Head of caudate nucleus (tissue), 42 donors: ENCODE measurements around the gene BCOR.

Experiments used
- DNase-seq, 42 donors: peaks; one replicate each; pipeline versions ENCODE4 v3.0.0 to v3.0.0-alpha.2; 2020 to 2021; ENCODE audit warnings: mixed read lengths in 7 of 42
- intact Hi-C: fragments of 100-400 bp; cut with DNase I; formaldehyde crosslinking; loops from one replicate; pipeline ENCODE4 v1.15.0; 2022

BCOR gene

DNA sequence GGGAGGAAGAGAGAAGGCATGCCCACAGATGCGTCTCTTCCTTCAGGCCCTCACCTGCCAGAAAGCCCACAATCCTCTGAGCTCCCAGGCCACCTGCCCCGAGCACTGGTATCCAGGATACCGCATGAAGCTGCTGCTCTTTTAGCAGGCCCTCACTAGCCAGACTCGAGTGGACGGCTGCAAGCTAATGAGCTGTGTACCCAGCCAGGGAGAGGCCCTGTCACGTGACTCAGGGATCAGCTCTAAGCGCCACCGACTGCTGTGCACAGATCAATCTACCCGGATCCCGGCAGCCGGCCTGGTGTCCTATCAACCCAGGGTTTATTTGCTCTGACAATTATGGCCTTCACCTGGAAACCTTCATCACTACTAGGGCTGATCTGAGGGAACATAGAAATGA lies 39.0 kb downstream of the BCOR start:
- intact Hi-C loops, result no loop called here

DNA sequence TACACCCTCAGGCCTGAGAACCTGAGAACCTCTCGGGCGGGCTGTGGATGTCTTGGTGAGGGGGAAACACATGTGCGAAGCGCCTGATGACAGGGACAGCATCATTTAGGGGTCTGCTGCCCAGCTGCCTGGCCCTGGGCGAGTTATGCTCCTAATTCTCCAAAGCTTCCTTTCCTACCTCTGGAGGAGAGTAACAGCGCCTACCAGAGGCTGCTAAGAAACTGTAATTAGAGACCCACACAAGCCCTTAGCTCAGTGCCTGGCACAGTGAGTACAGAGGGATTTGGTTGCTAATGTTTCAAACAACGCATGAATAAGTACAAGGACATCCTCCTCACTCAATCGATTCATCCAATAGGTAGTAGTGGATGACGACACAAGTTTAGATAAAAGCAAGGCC lies 40.4 kb downstream of the BCOR start:
- intact Hi-C loops, result no loop called here

More for the DNA sequence above, 39.0 kb downstream of the BCOR start:
- peak in 22 of 42 donors; percentile 16 to 57 (median 38) for DNase-seq

GRCh38 chrX:40056420-40056819 lies 41.3 kb downstream of the BCOR start:
- no peak for DNase-seq
- intact Hi-C loops, result no loop called here

More for the DNA sequence above, 40.4 kb downstream of the BCOR start:
- DNase-seq, result no peak

DNA sequence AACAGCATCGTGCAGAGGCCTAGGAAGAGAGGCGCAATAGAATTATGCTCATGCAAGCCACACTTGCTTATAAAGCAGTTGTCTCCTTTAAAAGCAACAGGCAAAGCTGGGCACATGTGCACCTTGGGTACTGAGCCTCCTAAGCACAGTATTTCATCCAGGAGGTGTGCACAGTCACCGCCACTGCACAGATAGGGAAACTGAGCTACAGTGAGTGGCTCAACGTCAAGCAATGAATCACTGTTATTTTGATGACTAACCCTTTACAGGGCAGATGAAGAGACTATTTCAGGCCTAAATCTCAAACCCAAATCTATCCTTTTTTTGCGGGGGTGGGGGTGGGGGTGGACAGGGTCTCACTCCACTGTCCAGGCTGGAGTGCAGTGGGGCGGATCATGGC lies 42.3 kb downstream of the BCOR start:
- DNase-seq, result no peak
- intact Hi-C loops, result no loop called here

GRCh38 chrX:40054793-40055192 lies 43.0 kb downstream of the BCOR start:
- intact Hi-C loops, result no loop called here
- DNase-seq, result no peak

DNA sequence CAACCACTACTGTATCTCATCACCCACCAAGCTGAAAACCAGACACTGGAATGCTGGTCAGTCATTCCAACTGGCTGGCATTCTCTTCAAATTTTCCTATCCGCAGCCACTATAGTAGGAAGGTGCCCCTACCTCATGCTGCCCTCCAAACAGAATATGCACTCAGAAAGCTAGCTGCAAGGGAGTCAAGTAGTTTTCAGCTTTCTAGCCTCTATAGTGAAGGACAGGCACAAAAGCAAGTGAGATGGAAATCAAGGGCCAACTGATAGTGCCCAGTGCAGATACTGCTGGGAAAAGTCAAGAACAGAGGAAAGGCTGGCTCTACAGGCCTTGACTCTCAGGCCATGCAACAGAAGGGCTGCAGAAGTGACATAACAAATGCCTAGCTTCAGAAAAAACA lies 47.2 kb downstream of the BCOR start:
- intact Hi-C loops, result no loop called here
- DNase-seq, result no peak

DNA sequence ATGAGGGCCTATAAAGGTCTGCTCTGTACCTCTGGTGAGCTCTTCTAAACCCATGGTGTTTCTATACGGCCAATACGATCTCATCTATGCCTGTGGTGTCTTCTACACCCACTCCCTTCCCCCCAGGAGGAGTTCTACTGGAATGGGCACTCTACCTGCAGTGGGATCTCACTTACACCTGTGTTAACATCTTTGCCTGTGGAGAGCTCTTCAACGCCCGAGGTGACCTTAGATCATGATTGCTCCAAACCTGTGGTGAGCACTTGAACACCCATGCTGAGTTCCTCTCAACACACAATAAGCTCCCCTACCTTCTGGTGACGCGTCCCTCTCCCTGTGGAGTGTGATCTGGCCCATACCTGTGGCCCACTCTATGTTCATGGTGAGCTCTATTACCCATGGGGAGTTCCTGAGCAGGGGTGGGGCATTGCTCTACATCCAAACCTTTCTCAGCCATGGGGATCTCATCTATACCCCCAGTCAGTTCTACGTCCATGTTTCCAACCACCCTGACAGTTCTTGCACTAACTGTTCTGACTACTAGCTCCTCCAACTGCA lies 48.6 kb downstream of the BCOR start:
- DNase-seq, result no peak
- intact Hi-C loops, result no loop called here

DNA sequence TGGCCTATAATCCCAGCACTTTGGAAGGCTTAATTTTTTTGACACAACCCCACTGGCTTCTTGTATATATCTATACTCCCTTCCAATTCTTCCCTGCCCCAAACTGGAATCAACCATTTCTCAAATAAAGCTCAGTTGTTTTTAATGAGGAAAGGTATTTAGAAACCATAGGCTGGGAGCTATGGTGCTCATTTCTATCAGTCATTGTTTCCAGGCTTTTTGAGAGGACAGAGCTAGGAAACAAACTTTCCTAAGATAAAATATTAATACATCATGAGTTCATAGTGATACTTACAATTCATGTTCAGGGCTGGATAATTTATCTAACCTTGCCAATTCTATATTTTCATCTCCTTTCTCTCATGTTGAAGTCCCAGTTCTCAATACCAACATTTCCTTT lies 50.3 kb downstream of the BCOR start:
- no peak for DNase-seq
- intact Hi-C loops, result no loop called here

DNA sequence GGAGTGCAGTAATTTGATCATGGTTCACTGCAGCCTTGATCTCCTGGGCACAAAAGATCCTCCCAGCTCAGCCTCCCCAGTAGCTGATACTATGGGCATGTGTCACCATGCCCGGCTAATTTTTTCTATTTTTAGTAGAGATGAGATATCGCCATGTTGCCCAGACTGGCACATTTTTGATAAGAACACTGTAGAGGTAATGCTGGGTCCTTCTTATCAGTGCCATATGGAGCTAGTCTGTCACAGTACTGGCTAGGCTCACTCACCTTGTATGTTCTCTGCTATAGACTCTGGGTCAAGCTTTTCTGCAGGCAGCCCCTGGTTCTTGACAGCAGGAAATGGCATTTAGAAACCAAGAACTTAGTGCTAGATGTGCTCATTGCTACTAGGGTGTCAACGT lies 53.9 kb downstream of the BCOR start:
- intact Hi-C loops, result no loop called here
- no peak for DNase-seq

DNA sequence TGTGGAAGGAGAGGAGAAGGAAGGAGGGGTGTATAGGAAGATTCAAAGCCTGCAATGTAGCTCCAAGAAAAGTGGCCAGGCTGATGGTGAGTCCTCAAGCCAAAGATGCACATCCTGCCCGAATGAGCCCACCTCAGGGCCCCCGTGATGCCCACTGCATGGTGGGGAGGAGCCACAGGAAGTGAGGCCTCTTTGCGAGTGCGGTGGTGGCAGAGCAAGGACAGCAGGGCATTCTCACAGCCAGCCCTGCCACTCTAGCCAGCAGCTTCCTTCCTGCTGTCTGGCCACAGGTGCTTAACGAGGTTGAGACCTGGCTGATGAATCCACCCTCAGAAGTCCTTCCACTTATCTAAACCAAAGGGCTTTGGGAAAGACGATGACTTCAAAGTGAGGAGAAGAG lies 55.8 kb downstream of the BCOR start:
- intact Hi-C loops, result no loop called here
- DNase-seq, result no peak

- DNase-seq, result no peak
Observed at GRCh38 chrX:40040686-40041461, 56.9 kb downstream of the BCOR start.

DNA sequence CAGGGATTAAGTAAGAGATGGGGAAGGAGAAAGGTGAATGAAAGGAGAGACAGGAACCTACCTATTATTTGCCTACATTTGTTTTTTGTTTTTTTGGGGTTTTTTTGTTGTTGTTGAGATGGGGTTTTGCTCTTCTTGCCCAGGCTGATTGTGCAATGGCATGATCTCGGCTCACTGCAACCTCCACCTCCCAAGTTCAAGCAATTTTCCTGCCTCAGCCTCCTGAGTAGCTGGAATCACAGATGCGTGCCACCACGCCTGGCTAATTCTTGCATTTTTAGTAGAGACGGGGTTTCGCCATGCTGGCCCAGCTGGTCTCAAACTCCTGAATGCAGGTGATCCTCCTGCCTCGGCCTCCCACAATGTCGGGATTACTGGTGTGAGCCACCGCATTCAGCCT lies 57.9 kb downstream of the BCOR start:
- DNase-seq, result no peak
- intact Hi-C loops, result no loop called here

More at GRCh38 chrX:40040686-40041461, 56.9 kb downstream of the BCOR start:
- intact Hi-C loops, result no loop called here

- intact Hi-C loops, result no loop called here
- no peak for DNase-seq
Observed at GRCh38 chrX:40037367-40037766, 60.4 kb downstream of the BCOR start.

DNA sequence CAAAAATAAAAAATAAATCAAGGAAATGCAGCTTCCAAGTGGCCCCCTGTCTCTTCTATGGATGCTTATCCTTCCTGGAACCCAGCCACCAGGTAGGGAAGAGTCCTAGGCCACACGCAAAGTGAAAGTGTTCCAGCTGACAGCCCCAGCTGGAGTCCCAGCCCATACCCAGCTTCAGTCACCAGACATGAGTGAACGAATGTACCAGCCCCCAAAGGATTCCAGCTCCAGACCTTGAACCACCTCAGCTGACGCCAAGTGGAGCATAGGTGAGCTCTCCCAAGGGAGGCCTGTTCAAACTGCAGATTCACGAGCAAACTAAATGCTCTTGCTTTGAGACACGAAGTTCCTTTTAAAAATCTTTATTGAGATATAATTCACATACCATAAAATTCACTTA lies 62.0 kb downstream of the BCOR start:
- intact Hi-C loops, result no loop called here
- DNase-seq, result no peak

- intact Hi-C loops, result no loop called here
Observed at GRCh38 chrX:40031911-40032310, 65.8 kb downstream of the BCOR start.

GRCh38 chrX:40030205-40030604 lies 67.6 kb downstream of the BCOR start:
- intact Hi-C loops, result no loop called here
- no peak for DNase-seq

More at GRCh38 chrX:40031911-40032310, 65.8 kb downstream of the BCOR start:
- no peak for DNase-seq

DNA sequence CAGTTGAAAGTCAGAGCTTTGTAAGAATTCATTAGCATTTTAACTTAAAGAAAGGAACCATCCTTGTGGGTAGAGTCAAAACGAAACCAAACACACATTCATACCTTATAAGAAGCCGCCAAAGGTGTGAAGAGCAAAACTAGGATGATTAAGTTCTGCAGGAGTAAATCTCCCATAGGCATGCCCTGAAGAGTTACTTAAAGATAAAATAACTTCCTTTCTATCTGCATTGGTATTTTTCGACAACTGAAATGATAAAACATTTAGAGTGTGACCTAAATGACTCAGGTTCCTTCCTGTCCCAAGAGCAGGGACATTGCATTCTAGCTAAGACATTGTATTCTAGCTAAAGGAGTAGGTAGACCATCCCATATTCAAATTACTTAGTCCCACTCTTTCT lies 75.3 kb downstream of the BCOR start:
- intact Hi-C loops, result no loop called here
- no peak for DNase-seq

DNA sequence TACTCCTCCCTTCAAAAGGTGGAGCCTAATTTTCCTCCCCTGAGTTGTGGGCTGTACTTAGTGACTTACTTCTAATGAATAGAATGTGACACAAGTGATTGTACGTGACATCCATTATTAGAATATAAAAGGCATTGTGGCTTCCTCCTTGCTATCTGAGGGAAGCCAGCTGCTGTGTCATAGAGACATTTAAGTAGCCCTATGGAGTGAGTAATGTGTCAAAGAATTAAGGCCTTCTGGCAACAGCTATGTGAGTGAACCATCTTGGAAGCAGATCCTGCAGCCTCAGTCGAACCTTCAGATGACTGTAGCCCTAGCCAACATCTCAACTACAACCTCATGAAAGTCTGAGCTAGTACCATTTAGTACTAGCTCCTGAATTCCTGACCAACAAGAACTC lies 76.1 kb downstream of the BCOR start:
- no peak for DNase-seq
- intact Hi-C loops, result no loop called here

DNA sequence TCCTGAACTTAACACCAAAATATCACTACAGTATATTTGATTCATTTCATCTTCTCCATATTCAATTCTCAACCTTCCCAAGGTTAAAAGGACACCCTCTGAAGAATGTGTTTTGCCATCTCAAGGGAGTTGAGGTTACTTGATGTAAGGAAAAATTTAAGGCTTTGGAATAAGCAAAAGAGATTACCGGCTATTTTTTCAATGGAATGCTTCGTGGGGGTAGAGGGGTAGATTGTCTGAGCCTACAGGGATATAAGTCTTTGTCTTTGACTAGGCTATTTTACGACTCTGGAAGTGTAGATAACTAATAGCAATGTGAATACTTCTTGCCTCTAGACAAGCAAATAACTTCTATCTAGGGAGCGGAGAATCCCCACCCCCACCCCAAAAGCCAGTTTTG lies 78.2 kb downstream of the BCOR start:
- intact Hi-C loops, result loop anchor here (10.0 kb wide), 2 partner anchors 135 to 205 kb away; no protein-coding TSS in a partner anchor
- no peak for DNase-seq

- intact Hi-C loops, result loop anchor here (10.0 kb wide), 2 partner anchors 137 to 203 kb away; no protein-coding TSS in a partner anchor
- DNase-seq, result no peak
Observed at GRCh38 chrX:40018041-40018440, 79.7 kb downstream of the BCOR start.

DNA sequence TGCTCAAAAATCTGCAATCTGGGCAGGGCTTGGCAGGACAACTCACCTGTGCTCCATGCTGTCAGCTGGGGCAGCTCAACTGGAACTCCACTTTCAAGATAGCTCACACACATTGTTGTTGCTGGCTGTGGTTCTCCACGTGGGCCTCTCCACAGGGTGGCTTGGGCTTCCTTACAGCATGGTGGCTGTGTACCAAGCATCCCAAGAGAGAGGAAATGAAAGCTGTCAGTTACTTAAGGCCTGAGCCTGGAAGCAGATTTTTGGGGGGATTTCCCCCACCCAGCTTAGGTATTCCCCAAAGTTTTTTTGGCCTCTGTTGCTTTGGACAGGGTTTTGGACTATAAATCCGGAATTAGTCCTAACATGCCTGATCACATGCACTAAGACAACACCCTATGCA lies 81.0 kb downstream of the BCOR start:
- no peak for DNase-seq
- intact Hi-C loops, result loop anchor here (10.0 kb wide), 2 partner anchors 138 to 202 kb away; no protein-coding TSS in a partner anchor
